RCC 7860 (cell line): ENCODE measurements around the gene KRTAP10-11.
"Not testable (repeated sequence)": the region's sequence is repeated elsewhere in the genome, so short reads cannot be mapped to it uniquely, and the experiment has no call there.

Experiments used
- DNase-seq: peaks from one replicate; pipeline ENCODE4 v3.0.0-alpha.2; 2015; ENCODE audit warnings: low spot score
- FAIRE-seq: peaks from 2 replicates; lab custom pipeline; 2012; peaks lifted over from hg19 to GRCh38; lab: Jason Lieb, UNC

The KRTAP10-11 gene

GRCh38 chr21:44658913-44659595, 12.8 kb downstream of the KRTAP10-11 start:
- FAIRE-seq (no peak), DNase-seq (no peak)

- DNase-seq, FAIRE-seq: not testable (repeated sequence)
Measured at GRCh38 chr21:44661567-44661966, 15.4 kb downstream of the KRTAP10-11 start.

GRCh38 chr21:44664691-44665090, 18.5 kb downstream of the KRTAP10-11 start:
- DNase-seq (no peak), FAIRE-seq (no peak)

- no peak for FAIRE-seq
- no peak for DNase-seq
Measured at GRCh38 chr21:44666401-44667320, 20.4 kb downstream of the KRTAP10-11 start, which contains the start of gene KRTAP12-2. Gene KRTAP12-2, minus strand, starts transcription at chr21:44666927. Its CDS starts 41 bp downstream, at chr21:44666886.

- no peak for FAIRE-seq
- DNase-seq = no peak
Measured at GRCh38 chr21:44667612-44668011, 21.4 kb downstream of the KRTAP10-11 start.

- FAIRE-seq (no peak), DNase-seq (no peak)
Measured at GRCh38 chr21:44670642-44671432, 24.6 kb downstream of the KRTAP10-11 start.

GRCh38 chr21:44671911-44672310, 25.7 kb downstream of the KRTAP10-11 start:
- FAIRE-seq = no peak
- DNase-seq = no peak

- DNase-seq (no peak), FAIRE-seq (no peak)
Measured at GRCh38 chr21:44677881-44678280, 31.7 kb downstream of the KRTAP10-11 start.

- no peak for FAIRE-seq
- no peak for DNase-seq
Measured at GRCh38 chr21:44681152-44681551, 34.9 kb downstream of the KRTAP10-11 start.

- no peak for DNase-seq
- no peak for FAIRE-seq
Measured at GRCh38 chr21:44681861-44682579, 35.8 kb downstream of the KRTAP10-11 start, which contains the start of gene KRTAP12-1. Gene KRTAP12-1, minus strand, starts transcription at chr21:44682163. Its CDS starts 40 bp downstream, at chr21:44682123.

GRCh38 chr21:44682580-44683151, 36.5 kb downstream of the KRTAP10-11 start:
- FAIRE-seq (no peak), DNase-seq (no peak)

- DNase-seq (no peak), FAIRE-seq (no peak)
Measured at GRCh38 chr21:44684077-44684476, 37.9 kb downstream of the KRTAP10-11 start.

- DNase-seq (no peak), FAIRE-seq (no peak)
Measured at GRCh38 chr21:44684483-44684882, 38.3 kb downstream of the KRTAP10-11 start.

- FAIRE-seq, DNase-seq: not testable (repeated sequence)
Measured at GRCh38 chr21:44685050-44685449, 38.8 kb downstream of the KRTAP10-11 start.

- FAIRE-seq = no peak
- no peak for DNase-seq
Measured at GRCh38 chr21:44686000-44686781, 40.0 kb downstream of the KRTAP10-11 start.

GRCh38 chr21:44686843-44687561, 40.8 kb downstream of the KRTAP10-11 start:
- FAIRE-seq (no peak), DNase-seq (no peak)

- FAIRE-seq (no peak), DNase-seq (no peak)
Measured at GRCh38 chr21:44687671-44688070, 41.5 kb downstream of the KRTAP10-11 start.

- not testable (repeated sequence) for FAIRE-seq, DNase-seq
Measured at GRCh38 chr21:44689740-44690139, 43.5 kb downstream of the KRTAP10-11 start.
